Nephron progenitor cell (in vitro differentiated cells): ENCODE measurements around the gene CEP68.

Experiments
- DNase-seq: peaks from one replicate; pipeline ENCODE4 v3.0.0; 2021
- H3K27ac Mint-ChIP-seq: 2 replicates; pipeline ENCODE4 v1.8.0; 2021; ENCODE audit warnings: mild to moderate bottlenecking, moderate library complexity, mixed read lengths
- H3K27me3 Mint-ChIP-seq: 2 replicates; pipeline ENCODE4 v1.8.0; 2021; ENCODE audit warnings: mild to moderate bottlenecking, low read depth, mixed read lengths; ENCODE audit not compliant: poor library complexity
- H3K36me3 Mint-ChIP-seq: 2 replicates; pipeline ENCODE4 v1.8.0; 2021; ENCODE audit warnings: low read depth, mixed read lengths
- H3K4me1 Mint-ChIP-seq: 2 replicates; pipeline ENCODE4 v1.8.0; 2021; ENCODE audit warnings: mixed read lengths
- H3K4me3 Mint-ChIP-seq: 2 replicates; pipeline ENCODE4 v1.8.0; 2021; ENCODE audit warnings: mild to moderate bottlenecking, moderate library complexity, mixed read lengths
- H3K9me3 Mint-ChIP-seq: 2 replicates; pipeline ENCODE4 v1.8.0; 2021; ENCODE audit warnings: mild to moderate bottlenecking, moderate library complexity, mixed read lengths
- TF ChIP-seq, protein P1 (sequence below): fragments of 200-600 bp; sonication (generic); IDR thresholded peaks from 2 replicates; pipeline ENCODE4 v1.5.0; 2021; ENCODE audit warnings: antibody characterized with exemption

Gene CEP68

DNA sequence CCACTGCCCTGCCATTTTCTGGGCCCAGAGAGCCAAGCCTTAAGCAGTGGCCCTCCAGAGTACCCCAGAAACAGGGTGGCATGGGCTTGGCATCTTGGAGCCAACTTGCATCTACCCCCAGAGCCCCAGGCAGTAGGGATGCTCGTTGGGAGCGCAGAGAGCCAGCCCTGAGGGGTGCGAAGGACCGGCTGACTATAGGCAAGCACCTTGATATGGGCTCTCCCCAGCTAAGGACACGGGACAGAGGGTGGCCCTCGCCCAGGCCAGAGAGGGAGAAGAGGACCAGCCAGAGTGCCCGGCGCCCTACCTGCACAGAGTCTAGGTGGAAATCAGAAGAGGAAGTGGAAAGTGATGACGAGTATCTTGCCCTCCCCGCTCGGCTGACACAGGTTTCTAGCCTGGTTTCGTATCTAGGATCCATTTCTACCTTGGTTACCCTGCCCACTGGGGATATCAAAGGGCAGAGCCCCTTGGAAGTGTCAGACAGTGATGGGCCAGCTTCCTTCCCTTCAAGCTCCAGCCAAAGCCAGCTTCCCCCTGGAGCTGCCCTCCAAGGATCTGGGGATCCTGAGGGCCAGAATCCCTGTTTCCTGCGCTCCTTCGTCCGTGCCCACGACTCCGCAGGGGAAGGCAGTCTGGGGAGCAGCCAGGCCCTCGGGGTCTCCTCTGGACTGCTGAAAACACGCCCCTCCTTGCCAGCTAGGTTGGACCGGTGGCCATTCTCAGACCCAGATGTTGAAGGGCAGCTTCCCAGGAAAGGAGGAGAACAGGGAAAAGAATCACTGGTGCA is 16.2 kb downstream of the CEP68 start:
- no peak overlapping the region for H3K4me3 Mint-ChIP-seq
- H3K27ac Mint-ChIP-seq: no peak overlapping the region
- TF ChIP-seq, protein P1, sequence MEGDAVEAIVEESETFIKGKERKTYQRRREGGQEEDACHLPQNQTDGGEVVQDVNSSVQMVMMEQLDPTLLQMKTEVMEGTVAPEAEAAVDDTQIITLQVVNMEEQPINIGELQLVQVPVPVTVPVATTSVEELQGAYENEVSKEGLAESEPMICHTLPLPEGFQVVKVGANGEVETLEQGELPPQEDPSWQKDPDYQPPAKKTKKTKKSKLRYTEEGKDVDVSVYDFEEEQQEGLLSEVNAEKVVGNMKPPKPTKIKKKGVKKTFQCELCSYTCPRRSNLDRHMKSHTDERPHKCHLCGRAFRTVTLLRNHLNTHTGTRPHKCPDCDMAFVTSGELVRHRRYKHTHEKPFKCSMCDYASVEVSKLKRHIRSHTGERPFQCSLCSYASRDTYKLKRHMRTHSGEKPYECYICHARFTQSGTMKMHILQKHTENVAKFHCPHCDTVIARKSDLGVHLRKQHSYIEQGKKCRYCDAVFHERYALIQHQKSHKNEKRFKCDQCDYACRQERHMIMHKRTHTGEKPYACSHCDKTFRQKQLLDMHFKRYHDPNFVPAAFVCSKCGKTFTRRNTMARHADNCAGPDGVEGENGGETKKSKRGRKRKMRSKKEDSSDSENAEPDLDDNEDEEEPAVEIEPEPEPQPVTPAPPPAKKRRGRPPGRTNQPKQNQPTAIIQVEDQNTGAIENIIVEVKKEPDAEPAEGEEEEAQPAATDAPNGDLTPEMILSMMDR: no peak
- H3K27me3 Mint-ChIP-seq: no peaks in the 10 kb centered on the region
- peaks cover 26% of the 10 kb centered on the region for H3K4me1 Mint-ChIP-seq
- DNase-seq: no peak
- H3K36me3 Mint-ChIP-seq: peaks cover 53% of the 10 kb centered on the region
- H3K9me3 Mint-ChIP-seq: no peaks in the 10 kb centered on the region

DNA sequence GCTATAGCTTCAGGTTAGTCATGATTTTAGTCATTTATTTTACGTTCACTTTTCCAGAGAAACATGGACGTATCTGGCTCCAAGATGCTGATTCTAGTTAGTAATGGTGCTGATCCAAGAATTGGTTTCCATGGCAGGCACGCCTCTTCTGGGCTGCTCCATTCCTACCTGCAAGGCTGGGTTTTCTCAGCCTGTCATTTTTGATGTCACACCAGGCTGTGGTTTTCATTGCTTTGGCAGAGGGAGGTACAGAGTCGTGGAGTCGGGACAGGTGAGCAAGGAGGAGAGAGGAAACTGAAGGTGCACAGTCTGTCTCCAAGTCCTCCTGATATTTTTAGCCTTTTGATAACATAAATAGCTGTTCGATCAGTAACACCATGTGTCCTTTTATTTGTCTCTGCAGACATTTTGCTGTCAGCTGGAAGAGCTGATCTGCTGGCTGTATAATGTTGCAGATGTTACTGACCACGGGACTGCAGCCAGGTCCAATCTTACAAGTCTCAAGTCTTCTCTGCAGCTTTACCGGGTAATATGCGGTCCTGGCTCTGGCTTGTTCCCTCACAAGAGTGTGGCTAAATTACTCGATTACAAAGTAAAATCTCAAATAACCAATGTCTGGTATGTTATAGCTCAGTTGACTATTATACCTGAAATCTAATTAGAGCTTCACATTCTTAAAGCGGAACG is 17.8 kb downstream of the CEP68 start:
- no peak for DNase-seq
- Mint-ChIP-seq H3K36me3 (peaks cover 62% of the 10 kb centered on the region), H3K27me3 (no peaks in the 10 kb centered on the region), H3K4me3 (no peak overlapping the region), H3K4me1 (peaks cover 17% of the 10 kb centered on the region), H3K27ac (peak overlapping the region; percentile 73), H3K9me3 (no peaks in the 10 kb centered on the region)
- TF ChIP-seq, protein P1: no peak

DNA sequence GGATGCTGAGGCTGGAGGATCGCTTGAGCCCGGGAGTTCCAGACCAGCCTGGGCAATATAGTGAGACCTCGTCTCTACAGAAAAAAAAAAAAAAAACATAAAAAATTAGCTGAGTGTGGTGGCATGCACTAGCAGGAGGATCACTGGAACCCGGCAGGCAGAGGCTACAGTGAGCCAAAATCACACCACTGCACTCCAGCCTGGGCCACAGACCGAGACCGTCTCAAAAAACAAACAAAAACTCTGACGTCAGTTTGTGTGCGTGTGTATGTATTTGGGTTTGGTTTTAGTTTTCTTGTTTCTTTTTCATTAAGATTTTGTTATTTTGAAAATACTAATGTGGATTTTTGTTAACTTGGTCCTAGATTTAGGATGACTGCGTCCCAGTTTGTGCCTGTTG is 19.0 kb downstream of the CEP68 start:
- H3K27me3 Mint-ChIP-seq: no peaks in the 10 kb centered on the region
- H3K9me3 Mint-ChIP-seq: no peaks in the 10 kb centered on the region
- no peak overlapping the region for H3K4me3 Mint-ChIP-seq
- TF ChIP-seq, protein P1: no peak
- H3K27ac Mint-ChIP-seq: no peak overlapping the region
- no peak for DNase-seq
- H3K4me1 Mint-ChIP-seq: peaks cover 16% of the 10 kb centered on the region
- peaks cover 64% of the 10 kb centered on the region for H3K36me3 Mint-ChIP-seq

DNA sequence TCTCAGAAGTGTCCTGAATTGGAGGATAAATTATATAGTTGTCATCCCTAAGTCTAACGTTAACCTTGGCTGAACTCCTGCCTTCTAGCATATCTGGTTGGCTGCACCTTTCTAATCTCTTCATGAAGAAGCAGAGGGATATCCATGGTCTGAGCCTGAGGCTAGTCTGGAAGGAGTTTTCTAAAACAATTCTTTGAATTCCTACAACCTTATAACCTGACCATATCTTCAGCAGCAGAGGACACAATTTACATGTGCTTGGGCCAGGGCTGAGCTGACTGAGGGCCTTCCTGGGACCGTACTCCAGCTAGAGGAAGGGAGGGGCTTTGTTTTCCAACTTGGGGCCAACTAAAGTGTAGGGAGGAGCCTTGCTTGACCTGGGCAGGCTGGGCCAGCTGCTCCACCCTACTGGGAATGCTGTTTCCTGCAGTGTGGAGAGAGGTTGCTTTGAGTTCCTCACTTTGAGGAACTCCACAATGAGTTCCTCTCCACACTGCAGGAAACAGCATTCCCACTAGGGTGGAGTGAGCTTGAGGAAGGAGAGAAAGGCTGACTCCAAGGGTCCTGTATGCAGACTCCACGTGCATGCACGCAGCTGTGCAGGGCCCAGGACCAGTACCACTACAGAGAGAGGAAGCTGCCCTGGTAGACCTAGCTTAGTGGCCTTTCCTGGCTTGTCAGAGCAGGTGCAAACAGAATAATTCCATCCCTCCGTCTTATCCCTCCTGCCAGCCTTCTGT is 19.6 kb downstream of the CEP68 start:
- no peak for DNase-seq
- H3K27me3 Mint-ChIP-seq: no peaks in the 10 kb centered on the region
- TF ChIP-seq, protein P1: no peak
- no peak overlapping the region for H3K4me3 Mint-ChIP-seq
- H3K4me1 Mint-ChIP-seq: peaks cover 11% of the 10 kb centered on the region
- no peaks in the 10 kb centered on the region for H3K9me3 Mint-ChIP-seq
- peak overlapping the region; percentile 94 for H3K27ac Mint-ChIP-seq
- H3K36me3 Mint-ChIP-seq: peaks cover 62% of the 10 kb centered on the region

DNA sequence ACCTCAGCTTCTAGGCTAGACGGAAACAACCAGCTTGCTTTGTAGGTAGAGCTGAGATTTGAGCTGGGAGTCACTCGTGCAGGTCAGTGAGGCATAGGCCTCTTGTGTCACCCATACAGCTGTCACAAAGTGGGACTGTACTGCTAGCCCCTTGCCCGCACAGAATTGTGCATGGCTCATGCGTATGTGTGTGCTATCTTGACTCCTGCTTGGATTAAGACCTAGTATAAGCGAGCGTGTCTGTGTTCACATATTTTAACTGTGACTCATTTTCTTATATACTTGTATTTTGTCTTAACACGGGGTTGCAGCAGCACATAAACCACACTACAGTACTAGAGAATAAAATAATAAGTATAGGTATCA is 20.1 kb downstream of the CEP68 start:
- TF ChIP-seq, protein P1: no peak
- Mint-ChIP-seq H3K4me3 (no peak overlapping the region), H3K27me3 (no peaks in the 10 kb centered on the region), H3K27ac (peak overlapping the region; percentile 94), H3K4me1 (peaks cover 11% of the 10 kb centered on the region), H3K9me3 (no peaks in the 10 kb centered on the region), H3K36me3 (peaks cover 62% of the 10 kb centered on the region)
- no peak for DNase-seq
